Activated CD4-positive, alpha-beta T cell treated with anti-CD3 and anti-CD28 coated beads, Interleukin-2, Interleukin-4, amounts not matched to agents 100 ng/mL and 50 ng/mL, durations not matched to agents 16 hours and 8 hours (primary cell): ENCODE measurements around the gene CYP26B1.
"Not testable (repeated sequence)": the region's sequence is repeated elsewhere in the genome, so short reads cannot be mapped to it uniquely, and the experiment has no call there.

Experiments
- DNase-seq: peaks from one replicate; pipeline ENCODE4 v3.0.0-alpha.2; 2020; ENCODE audit warnings: low spot score

The CYP26B1 gene

GRCh38 chr2:72109291-72109690 is 38.4 kb downstream of the CYP26B1 start:
- no peak for DNase-seq

GRCh38 chr2:72108121-72108520 is 39.5 kb downstream of the CYP26B1 start:
- no peak for DNase-seq

- no peak for DNase-seq
Measured at GRCh38 chr2:72106978-72107377, 40.7 kb downstream of the CYP26B1 start.

- no peak for DNase-seq
Measured at GRCh38 chr2:72104821-72105588, 42.7 kb downstream of the CYP26B1 start.

- DNase-seq = no peak
Measured at GRCh38 chr2:72103690-72104089, 44.0 kb downstream of the CYP26B1 start.

GRCh38 chr2:72103161-72103560 is 44.5 kb downstream of the CYP26B1 start:
- DNase-seq = no peak

- DNase-seq = no peak
Measured at GRCh38 chr2:72098935-72099334, 48.7 kb downstream of the CYP26B1 start.

- no peak for DNase-seq
Measured at GRCh38 chr2:72097276-72097675, 50.4 kb downstream of the CYP26B1 start.

- no peak for DNase-seq
Measured at GRCh38 chr2:72096181-72096580, 51.5 kb downstream of the CYP26B1 start.

GRCh38 chr2:72095364-72095763 is 52.3 kb downstream of the CYP26B1 start:
- no peak for DNase-seq

- DNase-seq = no peak
Measured at GRCh38 chr2:72094701-72095100, 53.0 kb downstream of the CYP26B1 start.

DNA sequence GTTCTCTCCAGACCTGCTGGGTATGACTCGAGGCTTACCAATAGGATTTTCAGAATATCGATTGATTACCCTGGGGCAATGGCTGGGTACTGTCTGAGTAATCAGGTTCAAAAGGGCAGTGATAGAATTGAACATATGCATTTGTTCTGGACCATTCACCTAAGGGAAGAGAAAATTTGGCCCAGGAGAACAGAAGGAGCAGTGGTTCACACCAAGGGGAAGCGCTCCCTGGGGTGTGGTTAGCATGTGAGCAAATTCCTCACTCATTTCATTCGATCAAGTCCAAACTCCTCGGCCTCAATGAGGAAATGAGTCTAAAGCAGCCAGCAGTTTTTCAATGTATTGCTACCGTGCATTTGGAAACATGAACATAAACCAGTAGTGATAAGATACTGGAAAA is 55.6 kb downstream of the CYP26B1 start:
- no peak for DNase-seq

DNA sequence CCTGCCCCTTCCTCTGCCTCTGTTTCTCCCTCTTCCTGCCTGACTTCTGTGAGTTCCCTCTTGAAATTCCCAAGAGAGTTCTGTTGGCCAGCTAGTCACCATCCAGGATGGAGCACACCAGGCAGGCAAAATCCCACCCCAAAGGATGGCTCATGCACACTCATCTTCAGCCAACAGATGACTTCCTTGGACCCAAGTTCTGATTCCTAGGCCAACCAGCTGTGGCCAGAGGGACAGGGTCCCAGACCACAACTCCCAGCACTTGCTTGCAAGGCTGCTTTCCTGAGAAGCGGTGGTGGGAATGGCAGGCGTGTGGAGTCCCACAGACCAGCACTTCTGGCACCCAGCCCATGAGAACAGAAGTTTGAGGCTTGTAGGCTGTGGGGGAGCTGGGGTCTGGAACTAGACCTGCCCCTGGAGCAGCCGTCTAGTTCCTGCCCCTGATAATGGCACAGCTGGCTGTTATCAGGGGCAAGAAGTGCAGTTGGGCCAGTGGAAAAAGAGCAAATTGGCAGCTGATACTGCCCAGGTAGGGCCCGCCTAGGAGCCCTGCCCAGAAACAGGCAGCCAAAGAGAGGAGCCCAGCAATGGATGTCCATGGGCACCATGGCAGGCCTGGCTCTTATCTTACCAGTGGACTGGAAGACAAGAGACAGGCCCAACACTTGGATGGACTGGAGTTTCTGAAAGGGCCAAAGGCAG is 56.7 kb downstream of the CYP26B1 start:
- DNase-seq = no peak

- DNase-seq = no peak
Measured at GRCh38 chr2:72090271-72090720, 57.4 kb downstream of the CYP26B1 start.

- DNase-seq = no peak
Measured at GRCh38 chr2:72089537-72089936, 58.1 kb downstream of the CYP26B1 start.

DNA sequence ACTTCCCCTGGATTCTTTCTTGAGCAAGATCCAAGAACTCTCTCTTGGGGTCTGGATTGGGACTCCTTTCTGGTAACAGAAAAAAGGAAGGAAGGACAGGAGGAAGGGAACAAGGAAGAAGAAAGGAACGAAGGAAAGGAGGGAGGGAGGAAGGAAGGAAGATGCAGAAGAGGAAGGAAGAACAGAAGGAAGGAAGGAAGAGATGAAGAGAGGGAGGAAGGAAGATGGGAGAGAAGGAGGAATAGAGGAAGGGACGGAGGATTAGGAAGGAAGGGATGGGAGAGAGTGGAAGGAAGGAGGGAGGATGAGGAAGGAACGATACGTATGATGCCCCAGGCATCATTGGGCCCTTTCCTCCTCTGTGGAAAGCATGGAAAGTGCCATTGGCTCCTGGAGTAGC is 58.6 kb downstream of the CYP26B1 start:
- no peak for DNase-seq

DNA sequence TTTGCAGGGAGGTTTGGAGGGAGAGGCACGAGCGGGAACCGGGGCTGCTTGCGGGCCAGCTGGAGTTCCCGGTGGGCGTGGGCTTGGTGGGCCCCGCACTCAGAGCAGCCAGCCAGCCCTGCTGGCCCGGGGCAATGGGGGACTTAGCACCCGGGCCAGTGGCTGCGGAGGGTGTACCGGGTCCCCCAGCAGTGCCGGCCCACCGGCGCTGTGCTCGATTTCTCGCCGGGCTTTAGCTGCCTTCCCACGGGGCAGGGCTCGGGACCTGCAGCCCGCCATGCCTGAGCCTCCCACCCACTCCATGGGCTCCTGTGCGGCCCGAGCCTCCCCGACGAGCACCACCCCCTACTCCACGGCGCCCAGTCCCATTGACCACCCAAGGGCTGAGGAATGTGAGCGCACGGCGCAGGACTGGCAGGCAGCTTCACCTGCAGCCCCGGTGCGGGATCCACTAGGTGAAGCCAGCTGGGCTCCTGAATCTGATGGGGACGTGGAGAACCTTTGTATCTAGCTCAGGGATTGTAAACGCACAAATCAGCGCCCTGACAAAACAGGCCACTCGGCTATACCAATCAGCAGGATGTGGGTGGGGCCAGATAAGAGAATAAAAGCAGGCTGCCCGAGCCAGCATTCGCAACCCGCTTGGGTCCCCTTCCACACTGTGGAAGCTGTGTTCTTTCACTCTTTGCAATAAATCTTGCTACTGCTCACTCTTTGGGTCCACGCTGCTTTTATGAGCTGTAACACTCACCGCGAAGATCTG is 60.6 kb downstream of the CYP26B1 start:
- DNase-seq = not testable (repeated sequence)

- no peak for DNase-seq
Measured at GRCh38 chr2:72085513-72085912, 62.1 kb downstream of the CYP26B1 start.

GRCh38 chr2:72085036-72085435 is 62.6 kb downstream of the CYP26B1 start:
- DNase-seq = no peak

- no peak for DNase-seq
Measured at GRCh38 chr2:72084584-72084976, 63.1 kb downstream of the CYP26B1 start.

DNA sequence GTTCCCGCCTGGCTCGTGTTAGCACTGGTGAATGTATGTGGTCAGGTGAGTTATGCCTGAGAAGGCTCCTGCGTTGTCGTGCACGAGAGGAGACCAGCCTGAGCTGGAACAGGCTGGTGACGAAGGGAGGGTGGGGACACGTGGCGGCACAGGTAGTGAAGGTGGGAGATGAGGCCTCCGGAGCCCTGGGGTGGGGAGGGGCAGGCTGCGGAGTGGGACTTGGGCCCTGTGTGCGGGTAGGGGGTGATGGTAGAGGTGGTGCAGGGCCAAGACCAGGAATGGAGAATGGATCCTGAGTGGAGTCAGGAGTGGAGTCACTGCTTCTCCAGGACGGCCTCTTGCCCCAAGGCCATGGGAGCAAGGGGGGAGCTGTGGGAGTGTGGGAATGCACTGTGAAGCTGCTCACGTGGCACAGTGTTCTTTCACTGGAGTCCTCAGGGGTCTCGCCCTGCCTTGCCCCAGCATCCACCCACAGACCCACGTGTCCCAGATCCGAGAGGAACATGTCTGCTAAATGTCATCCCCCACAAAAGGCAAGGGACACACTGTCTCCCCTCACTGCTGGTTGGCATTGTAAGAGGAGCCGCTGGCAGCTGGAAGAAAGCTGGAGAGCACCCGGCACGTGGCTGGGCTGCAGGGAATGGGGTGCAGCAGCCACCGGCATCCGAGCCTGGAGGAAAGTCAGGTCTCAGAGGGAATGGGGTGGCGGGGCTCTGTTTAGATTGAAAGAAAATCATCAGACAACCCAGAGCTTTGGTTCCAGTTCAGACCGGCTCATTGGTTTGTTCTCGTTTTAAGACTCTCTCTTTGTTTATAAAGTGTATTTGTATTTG is 63.7 kb downstream of the CYP26B1 start:
- no peak for DNase-seq

- no peak for DNase-seq
Measured at GRCh38 chr2:72082887-72083286, 64.8 kb downstream of the CYP26B1 start.
